HG03558 (cell line): ENCODE results near the gene CCHCR1.
A peak's percentile ranks its signal among the peaks of the same experiment; 100 is the strongest.
"Not testable (repeated sequence)": the region's sequence is repeated elsewhere in the genome, so short reads cannot be mapped to it uniquely, and the experiment has no call there.

Experiments used
- ATAC-seq: cut with Tn5 transposase; IDR thresholded peaks from one replicate; pipeline ENCODE4 v1.9.1; 2021; ENCODE audit warnings: moderate number of reproducible peaks; ENCODE audit not compliant: unreplicated experiment; ENCODE audit errors: extremely low read depth

The CCHCR1 gene

DNA sequence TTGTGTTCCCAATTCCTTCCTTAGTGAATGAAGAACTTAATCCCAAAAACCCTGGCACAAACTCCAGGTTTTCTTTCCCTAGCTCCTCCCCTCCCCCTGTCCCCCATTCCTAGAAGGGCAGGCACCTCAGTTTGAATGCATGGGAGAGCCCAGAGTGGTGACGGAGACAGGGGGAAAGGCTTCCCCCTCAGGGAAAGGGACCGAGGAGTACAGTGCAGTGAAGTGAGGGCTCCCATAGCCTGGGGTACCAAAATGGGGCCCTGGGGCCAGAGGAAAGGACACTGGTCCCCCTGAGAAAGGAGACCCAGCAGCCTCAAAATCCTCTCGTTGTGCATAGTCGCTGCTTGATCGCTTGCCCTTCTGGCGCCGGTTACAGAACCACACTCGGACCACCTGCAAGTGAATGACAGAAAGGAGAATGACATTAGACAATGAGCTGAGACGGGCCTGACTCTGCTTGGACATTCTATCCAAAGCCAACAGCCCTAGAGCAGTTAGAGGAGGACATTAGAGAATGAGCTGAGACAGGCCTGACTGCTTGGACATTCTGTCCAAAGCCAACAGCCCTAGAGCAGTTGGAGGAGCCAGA lies 7.0 kb upstream of the CCHCR1 start:
- not testable (repeated sequence) for ATAC-seq

DNA sequence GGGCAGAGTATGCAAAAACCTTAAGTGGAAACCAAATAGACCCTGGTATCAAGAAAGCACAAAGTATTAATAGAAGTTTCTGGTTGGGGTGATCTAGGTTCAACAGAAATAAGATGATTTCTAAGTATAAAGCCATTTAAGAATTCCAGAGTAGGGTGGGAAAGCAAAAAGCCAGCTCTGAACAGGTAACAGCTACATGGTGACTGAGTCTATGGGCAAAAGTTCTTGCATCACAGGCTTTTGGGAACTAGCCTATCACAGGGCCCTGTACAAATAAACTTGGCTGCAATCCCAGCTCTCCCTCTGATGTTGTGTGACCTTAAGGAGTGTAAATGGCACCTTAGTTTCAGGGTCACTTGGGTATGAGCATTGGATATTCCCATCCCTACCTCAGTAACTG lies 6.3 kb upstream of the CCHCR1 start:
- ATAC-seq = no peak

DNA sequence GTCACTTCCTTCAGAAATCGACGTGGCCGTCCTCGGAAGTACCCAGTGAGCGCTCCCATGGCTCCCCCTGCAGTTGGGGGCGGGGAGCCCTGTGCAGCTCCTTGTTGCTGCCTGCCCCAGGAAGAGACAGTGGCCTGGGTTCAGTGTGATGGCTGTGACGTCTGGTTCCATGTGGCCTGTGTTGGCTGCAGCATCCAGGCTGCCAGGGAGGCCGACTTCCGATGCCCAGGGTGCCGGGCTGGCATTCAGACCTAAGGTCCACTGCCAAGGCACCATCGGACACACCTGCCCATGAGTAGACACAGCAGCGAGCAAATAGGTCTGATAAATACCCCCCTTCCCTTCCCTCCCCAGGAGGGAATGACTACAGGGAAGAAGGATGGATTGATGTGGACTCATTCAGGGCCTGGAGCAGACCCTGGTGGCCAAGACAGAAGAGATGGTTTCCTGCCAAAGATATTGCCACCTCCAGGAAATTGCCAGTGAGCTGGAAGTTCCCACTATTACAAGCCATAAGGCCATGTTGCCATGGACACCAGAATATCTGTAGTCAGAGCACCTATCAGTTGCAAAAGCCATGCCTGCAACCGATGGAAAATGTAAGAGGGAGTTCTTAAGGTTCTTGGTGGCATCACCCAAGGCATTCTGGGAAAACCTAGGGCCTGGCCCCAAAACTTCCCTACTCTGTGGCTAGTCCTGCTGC lies 5.0 kb upstream of the CCHCR1 start:
- ATAC-seq = no peak

DNA sequence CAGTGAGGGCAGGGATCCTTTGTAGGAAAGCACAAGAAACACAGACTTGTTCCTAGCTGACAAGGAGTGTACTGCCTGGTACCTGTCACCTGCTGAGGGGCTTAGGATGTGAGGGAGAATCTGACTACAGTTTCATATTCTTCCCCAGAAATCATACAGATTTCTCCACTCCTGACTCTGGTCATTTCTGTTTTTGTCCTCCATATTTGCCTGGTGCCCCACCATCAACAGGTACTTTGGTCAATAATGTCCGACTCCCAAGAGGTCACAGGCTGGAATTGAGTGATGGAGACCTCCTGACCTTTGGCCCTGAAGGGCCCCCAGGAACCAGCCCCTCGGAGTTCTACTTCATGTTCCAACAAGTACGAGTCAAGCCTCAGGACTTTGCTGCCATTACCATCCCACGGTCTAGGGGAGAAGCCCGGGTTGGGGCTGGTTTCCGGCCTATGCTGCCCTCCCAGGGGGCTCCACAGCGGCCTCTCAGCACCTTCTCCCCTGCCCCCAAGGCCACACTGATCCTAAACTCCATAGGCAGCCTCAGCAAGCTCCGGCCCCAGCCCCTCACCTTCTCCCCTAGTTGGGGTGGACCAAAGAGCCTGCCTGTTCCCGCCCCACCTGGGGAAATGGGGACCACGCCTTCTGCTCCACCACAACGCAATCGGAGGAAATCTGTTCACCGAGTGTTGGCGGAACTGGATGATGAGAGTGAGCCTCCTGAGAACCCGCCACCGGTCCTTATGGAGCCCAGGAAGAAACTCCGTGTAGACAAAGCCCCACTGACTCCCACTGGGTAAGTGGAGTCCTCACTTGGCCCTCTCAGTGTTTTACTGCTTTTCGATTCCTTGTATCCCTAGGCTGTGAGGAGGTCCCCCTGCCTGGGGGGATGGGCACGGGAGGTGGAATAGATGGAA lies 3.9 kb upstream of the CCHCR1 start:
- ATAC-seq = no peak

DNA sequence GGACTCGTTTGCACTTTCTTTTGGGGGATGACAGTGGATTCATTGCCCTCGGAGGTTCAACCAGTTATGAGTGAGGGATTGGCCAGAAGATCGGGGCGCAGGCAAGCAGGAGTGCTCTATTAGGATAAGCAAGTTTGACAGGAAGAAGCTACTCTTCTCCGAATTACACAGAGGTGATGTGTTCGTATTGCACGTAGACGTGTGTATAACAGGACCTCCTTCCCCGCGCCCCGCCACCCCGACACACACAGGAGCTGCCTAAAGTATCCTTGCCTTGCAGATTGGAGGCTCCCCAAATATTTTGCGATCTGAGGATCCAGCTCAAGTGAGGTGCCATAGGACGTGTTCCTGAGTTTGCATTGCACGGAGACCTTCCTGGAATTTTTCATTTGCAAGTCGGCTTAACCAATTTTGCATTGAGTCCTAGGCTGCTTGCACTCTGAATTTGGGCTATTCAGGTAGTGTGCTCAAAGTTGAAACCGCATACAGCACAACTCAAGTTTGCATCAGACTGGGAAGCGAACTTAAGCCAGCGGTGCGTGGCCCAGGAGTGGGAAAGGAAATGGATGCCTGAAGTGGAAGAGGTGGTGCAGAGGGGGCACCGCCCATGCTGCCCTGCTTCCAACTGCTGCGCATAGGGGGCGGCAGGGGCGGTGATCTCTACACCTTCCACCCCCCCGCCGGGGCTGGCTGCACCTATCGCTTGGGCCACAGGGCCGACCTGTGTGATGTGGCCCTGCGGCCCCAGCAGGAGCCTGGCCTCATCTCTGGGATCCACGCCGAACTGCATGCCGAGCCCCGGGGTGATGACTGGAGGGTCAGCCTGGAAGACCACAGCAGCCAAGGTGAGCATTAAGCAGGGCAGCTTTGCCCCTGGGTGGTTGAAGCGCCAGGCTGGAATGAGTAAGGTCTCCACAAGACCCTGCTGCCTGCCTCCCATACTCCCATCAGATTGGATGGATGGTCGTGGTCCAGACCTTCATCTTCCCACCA lies 1.6 kb upstream of the CCHCR1 start:
- no peak for ATAC-seq

DNA sequence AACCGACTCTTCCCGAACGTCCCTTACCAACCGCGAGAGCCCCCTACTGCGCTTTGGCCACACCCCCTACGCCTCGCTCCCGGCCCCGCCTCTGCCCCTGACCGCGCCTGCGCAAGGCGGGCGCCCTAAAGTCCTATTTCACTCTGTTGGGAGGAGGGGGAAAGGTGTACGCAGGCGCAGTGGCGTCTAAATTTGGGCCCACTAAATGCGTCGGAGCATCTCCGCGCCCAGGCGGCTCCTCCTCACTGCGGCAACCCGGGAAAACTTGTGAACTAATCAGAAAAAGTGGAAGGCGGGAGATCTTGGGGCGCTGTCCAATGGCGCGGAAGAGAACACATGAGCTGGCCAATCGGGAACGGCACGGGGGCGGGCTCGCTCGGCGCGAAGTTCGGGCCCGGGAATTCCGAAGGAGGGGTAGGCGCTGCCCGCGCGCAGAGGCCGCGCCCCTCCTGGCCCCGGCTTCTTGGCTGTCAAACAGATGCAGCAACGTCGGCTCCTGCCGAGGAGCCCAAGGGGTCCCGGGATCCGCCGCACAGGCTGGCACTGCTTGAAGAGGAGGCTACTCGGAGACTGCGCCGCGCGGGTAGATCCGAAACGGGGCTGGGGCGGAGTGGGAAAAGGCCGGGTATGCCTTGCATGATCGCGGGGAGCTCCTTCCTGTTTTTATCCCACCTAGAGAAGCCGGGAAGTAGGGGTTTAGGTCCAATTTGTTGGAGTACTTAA lies 699 bp upstream of the CCHCR1 start, which contains the start of gene TCF19:
TSS of gene TCF19 (plus strand) at position 450 of the 723 bp plus-strand sequence. CDS start 881 bp downstream, outside the sequence.
- ATAC-seq = peak; percentile 45

DNA sequence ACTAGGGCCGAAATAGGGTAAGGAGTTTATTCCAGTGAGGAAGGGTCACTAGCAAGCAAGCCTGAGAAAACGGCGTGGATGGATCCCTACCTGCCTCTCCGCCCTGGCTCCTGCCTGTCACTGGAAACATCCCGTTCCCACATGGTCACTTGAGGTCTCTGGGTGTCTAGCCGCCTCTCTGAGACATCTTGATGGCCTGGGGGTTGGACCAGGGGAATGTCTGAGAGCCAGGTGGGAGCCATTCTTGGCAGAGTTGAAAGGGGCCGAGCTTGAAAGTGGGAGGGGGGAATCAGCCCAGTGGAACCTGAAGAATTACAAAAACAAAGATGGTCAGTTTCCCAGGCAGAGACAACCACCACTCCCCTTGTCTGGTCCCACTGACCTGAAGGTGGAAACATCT lies 961 bp downstream of the CCHCR1 start:
- ATAC-seq = no peak

DNA sequence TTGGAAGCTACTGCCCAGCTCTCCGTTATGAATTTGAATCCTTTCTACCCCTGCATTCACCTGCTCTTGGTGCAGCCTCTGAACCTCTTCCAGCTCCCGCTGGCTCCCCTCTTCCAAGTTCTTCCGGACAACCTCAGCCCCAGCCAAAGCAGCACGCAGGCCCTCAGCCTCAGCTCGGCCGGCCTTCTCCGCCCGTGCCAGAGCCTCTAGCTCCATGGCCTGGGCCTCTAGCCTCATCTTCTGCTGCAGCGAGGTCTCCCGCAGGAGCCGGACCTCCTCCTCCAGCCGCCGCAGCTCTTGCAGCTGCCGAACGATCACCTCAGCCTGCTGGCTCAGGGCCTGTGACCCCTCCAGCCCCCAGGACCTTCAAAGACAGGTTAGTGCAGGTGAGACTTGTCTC lies 3.2 kb downstream of the CCHCR1 start:
- ATAC-seq = no peak

DNA sequence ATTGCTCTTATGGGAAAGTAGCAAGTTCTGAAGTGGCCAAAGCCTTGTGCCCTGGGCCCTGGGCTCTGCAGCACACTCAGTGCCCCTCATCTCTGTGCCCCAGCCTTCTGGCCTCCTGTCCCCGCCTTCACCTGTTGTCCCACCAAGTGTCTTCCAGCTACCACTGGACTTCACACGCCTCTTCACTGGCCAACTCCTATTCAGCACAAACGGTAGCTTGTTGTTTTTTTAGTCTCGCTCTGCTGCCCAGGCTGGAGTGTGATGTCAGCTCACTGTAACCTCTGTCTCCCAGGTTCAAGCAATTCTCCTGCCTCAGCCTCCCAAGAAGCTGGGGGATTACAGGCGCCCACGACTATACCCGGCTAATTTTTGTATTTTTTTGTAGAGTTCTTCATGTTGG lies 4.8 kb downstream of the CCHCR1 start:
- ATAC-seq = no peak

DNA sequence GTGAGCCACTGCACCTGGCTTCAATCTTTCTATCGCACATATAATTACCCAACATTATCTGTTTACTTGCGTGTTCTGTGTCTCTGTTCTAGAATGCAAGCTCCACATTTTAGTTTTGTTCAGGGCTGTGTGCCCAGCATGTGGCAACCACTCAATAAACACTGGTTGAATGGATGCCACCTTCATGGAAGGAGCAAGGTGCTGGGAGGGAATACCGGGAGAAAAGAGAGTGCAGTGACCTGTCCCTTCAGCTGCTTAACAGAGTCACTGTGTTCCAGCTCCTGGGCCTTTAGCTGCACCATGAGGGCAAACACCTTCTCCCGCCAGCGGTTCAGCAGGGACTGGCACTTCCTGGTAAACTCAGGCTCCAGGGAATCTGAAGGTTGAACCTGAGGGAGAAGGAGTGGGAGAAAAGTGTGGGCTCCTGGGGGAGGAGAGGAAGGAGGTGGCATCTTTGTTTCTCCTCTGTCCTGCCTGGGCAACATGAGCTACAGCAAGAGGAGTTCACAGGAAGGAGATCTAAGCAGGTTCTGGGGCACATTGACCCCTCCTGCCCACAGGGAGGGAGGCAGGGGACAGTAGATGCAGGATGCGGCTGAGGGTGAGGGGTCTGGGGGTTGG lies 7.7 kb downstream of the CCHCR1 start:
- no peak for ATAC-seq

DNA sequence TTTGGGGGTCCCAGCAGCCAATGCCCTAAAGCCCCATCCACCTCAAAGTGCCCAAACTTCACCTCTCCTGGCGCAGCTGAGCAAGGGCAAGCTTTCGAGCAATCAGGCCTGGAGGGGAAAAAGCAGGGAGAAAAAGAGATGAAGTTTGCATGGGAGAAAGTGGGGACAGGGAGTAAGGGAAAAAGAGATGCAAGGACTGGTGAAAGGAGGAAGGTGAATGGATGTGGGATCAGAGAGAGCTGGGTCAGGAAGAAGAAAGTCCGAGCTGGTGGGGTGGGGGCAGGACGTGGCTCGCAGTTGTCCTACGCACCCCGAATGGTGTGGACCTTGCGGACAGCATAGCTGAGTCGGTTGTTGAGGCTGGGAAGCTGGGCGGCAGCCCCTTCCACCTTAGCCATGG lies 12.2 kb downstream of the CCHCR1 start:
- no peak for ATAC-seq

DNA sequence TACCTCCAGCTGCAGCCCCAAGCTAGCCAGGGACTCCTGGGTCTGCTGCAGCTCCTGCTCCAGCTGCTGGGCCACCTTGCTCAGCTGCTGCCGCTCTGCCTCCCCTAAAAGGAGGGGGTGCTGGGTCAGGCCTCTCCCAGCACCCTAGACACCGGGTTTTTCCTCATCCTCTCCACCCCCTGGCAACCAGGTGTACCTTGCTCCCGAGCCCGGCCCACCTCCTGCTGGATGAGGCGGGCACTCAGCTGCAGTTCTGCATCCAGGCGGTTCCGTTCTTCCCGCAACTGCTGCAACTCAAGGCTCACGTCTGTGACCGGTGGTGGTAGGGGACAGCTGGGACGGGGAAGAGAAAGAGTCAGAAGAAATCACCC lies 12.6 kb downstream of the CCHCR1 start:
- ATAC-seq = no peak

DNA sequence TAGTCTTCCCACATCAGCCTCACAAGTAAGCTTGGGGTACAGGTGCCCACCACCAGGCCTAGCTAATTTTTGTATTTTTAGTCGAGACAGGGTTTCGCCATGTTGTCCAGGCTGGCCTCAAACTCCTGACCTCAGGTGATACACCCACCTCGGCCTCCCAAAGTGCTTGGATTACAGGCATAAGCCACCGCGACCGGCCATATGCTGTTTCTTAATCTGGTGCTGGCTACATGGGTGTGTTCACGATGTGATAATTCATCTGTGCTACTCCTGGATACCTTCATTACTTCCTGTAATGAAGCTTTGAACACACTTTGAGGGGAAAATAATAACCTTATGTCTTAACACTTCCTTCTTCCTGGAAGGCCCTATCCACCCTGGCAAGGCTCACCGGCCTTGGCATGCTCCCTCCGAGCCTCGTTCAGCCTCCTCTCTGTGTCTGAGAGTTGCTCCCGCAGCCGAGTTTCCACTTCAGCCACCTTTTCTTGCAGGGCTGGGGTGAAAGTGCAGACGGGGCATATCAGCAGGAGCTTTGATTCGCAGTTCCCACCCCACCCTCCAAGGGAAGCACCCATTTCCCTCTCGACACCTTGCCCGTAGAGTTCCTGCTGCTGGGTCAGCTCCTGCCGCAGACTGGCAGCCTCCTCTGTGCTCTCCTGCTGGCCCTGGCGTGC lies 13.2 kb downstream of the CCHCR1 start:
- ATAC-seq = no peak

DNA sequence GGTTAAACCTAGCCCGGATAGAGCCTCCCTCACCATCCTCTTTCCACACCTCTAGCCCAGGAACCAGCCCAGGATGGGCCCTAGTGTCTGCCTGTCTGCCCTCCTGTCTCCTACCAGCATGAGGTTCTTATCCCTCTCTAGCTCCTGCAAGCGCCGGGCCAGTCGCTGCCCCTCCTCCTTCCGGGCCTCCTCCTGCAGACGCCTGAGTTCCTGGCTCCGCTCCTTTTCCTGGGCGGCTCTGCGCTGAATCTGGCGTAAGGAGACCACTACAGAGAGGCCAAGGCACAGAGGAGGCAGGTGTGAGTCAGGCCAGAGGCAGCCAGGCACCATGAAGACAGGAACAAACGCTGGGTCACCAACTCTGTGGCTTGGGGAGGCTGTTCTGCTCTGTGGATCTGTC lies 14.5 kb downstream of the CCHCR1 start:
- ATAC-seq = no peak

DNA sequence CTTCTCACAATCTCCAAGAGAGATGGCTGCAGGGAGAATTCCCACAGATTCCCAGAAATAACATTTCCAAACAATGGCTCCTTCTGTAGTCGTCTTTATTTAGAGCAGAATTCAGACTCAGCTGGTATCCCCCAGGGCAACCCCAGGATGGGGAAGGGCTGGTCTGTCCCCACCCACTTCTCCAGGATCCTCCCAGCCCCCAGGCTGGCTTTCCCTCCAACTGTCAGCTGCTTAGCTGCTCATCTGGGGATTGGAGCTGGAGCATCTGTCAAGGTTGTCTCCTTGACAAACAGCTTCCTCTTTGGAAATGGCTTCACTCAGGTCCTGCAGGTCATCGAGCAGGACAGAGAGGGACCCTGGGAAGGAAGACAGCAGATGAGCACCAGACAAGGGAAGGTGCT lies 15.2 kb downstream of the CCHCR1 start:
- no peak for ATAC-seq

DNA sequence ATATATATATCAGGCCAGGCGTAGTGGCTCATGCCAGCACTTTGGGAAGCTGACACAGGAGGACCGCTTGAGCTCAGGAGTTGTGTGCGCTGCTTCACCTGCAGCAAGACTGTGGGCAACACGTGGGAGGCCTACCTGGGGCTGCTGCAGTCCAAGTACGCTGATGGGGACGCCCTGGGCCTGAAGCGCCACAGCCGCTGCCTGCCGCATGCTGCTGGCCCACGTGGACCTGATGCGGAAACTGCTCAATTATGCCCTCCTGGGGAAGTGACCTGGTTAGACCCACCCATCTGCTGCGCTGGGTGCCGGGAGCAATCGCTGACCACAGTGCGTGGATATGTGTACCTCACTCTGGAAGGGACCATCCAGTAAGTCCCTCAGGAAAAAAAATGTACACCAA lies 17.0 kb downstream of the CCHCR1 start:
- ATAC-seq = no peak

DNA sequence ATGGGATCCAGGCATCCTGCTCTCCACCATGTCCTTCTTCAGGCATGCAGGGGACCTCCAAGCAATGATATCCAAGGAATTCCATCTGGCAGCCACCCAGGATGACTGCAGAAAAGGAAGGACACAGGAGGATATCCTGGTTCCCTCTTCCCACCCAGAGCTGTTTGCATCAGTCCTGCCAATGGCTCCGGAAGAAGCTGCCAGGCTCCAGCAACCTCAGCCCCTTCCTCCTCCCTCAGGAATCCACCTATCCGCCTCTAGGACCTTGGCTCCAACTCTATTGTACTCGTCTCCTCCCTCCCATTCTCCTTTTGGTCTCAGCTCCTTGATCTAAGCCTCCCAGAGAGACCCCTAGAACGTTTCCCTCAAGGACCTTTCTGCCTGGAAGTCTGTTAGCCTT lies 18.0 kb downstream of the CCHCR1 start:
- ATAC-seq = no peak

DNA sequence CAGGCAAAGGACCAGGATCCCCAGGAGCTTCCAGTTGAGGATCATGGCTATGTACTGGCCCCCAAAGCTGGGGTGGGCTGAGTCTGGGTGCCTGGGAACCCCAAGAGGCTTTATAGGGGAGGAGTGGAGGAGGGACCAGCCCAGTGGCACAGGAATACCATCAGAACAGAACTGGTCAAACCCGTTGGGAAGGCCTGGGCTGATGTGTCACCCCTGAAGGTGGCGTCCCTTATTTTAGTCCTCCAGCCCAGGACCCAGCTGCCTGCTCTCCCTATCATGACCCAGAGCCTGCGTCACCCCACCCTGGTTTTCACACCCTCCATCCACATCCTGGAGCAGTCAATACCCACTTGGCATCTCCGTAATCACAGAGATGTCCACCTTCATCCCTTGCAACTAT lies 18.6 kb downstream of the CCHCR1 start, which contains the start of gene PSORS1C2:
TSS of gene PSORS1C2 (minus strand) at position 85 of the 400 bp plus-strand sequence. CDS start at position 45, 40 bp downstream.
- no peak for ATAC-seq
